Hematopoietic multipotent progenitor cell treated with erythropoietin and hydrocortisone succinate and interleukin-3 and kit ligand, for 6 days (in vitro differentiated cells): ENCODE results near the gene C16orf92.

Experiments used
- DNase-seq: peaks from one replicate; pipeline ENCODE4 v3.0.0-alpha.2; 2015

The C16orf92 gene

GRCh38 chr16:30063278-30063892, 40.4 kb downstream of the C16orf92 start:
- DNase-seq = no peak

DNA sequence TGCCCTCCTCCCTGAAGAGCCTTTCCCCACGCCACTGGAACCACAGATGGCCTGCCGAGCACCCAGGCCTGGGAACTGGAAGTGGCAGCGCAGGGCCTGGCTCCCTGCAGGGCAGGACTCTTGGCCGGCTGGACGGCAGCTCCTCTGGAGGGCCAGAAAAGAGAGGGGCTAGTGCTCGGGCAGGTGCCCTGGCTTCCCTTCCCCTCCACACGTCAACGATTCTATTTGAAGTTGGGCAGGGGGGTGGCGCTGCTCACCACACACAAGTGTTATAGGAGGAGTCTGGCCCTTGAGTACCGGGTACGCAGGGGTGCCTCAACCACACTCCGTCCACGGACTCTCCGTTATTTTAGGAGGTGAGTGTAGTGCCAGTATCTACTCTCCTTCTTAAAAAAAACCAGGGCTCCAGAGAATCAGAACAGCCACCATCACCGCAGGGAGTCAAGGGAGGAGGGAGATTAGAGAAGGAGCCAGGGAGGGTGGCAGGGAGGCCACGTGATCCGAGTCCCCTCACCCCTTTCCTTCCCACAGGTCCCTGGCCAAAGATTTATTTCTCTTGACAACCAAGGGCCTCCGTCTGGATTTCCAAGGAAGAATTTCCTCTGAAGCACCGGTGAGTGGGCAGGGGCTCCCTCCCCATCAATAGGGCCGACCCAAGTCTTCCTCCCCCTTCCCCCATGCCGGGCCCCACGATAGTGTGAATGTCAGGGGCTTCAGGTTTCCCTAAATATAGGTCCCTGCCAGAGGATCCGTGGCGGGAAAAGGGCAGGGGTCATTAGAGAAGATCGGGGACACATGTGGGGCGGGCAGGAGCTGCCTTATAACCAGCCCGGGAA, 41.1 kb downstream of the C16orf92 start:
- DNase-seq = peak; percentile 87

- DNase-seq = no peak
These were observed 41.7 kb downstream of the C16orf92 start for GRCh38 chr16:30064729-30065101.

GRCh38 chr16:30065102-30065942, 42.3 kb downstream of the C16orf92 start, which contains the start of gene ALDOA:
Gene ALDOA, plus strand, starts transcription at chr16:30065760. Its CDS starts 1,138 bp downstream, at chr16:30066898.
- DNase-seq = peak; percentile 99

DNA sequence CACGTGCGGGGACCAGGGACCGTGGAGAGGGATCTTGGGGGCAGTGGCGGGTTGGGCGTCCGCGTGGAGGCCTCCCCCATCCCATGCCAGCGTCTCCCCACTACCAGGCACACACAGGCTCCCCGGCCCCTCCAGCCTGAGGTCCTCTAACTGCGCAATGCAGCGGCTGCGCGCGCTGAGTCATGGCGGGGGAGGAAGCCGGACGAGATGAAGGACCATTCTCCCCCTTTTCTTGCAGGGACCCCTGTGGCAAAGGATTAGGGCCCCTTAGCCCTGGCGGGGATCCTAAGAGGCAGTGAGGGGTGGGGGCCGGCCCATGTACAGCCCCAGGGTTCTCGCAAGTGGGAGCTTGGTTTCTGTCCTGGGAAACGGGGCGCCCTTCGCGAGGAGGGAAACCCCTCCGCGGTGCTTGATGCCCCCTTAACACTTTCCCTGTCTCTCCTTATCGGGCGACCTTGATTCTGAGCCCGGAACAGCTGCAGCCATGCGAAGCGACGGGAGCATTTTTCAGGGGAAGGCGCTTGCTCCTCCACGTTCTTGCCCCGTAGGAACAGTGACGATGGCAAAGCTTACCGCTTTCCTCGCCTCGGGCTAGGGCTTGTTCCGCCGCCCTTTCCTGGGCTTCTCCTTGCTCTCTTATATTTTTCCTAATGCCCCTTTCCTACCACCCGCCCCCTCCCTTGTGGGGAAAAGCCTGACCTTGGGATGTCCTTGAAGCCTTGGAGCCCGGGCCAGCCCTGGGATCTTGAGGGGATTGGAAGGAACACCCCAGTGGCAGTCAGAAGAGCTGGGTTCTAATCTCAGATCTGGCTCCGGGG, 43.2 kb downstream of the C16orf92 start:
- peak; percentile 52 for DNase-seq

- DNase-seq = no peak
These were observed 44.0 kb downstream of the C16orf92 start for GRCh38 chr16:30066761-30067583.

GRCh38 chr16:30067584-30067916, 44.6 kb downstream of the C16orf92 start:
- no peak for DNase-seq

GRCh38 chr16:30068333-30068732, 45.3 kb downstream of the C16orf92 start:
- no peak for DNase-seq

DNA sequence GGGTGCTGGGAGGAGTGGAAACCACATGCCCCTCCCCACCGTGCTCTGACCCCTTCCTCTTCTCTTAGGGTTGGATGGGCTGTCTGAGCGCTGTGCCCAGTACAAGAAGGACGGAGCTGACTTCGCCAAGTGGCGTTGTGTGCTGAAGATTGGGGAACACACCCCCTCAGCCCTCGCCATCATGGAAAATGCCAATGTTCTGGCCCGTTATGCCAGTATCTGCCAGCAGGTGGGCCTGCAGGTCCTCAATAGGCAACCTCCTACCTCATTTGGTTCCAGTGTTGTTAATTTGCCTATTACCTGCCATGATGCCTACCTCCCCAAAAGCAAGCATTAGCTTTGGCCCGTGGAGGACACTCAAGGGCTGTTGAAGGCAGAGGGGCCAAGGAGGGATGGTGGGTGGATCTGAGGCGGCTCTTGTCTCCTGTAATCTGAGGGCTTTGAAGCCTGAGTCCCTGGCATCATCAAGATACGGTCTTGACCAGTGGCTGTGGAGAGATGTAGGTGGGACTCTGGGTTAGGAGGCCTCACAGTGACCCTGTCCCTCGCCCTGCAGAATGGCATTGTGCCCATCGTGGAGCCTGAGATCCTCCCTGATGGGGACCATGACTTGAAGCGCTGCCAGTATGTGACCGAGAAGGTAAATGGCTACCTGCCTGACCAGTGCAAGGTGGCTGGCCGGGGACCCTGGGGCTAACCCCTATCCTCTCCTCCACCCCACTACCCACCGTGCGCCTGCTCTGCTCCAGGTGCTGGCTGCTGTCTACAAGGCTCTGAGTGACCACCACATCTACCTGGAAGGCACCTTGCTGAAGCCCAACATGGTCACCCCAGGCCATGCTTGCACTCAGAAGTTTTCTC, 46.0 kb downstream of the C16orf92 start:
- DNase-seq = peak; percentile 81

DNA sequence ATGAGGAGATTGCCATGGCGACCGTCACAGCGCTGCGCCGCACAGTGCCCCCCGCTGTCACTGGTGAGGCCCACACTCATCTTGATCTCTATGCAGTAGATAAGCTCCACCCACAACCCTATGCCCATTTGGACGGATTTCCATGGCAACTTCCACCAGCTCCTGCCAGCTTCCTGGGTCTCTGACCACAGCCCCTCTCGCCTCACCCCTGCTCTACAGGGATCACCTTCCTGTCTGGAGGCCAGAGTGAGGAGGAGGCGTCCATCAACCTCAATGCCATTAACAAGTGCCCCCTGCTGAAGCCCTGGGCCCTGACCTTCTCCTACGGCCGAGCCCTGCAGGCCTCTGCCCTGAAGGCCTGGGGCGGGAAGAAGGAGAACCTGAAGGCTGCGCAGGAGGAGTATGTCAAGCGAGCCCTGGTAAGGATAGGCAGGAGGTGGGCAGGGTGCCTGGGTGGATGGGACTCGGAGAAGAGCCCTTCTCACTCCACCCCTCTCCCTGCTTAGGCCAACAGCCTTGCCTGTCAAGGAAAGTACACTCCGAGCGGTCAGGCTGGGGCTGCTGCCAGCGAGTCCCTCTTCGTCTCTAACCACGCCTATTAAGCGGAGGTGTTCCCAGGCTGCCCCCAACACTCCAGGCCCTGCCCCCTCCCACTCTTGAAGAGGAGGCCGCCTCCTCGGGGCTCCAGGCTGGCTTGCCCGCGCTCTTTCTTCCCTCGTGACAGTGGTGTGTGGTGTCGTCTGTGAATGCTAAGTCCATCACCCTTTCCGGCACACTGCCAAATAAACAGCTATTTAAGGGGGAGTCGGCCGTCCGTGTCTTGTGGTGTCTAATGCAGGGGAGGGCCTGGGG, 46.8 kb downstream of the C16orf92 start:
- no peak for DNase-seq

GRCh38 chr16:30070490-30070889, 47.5 kb downstream of the C16orf92 start:
- DNase-seq = no peak
